ENCODE data around the gene CHMP2A.

Gene CHMP2A

DNA sequence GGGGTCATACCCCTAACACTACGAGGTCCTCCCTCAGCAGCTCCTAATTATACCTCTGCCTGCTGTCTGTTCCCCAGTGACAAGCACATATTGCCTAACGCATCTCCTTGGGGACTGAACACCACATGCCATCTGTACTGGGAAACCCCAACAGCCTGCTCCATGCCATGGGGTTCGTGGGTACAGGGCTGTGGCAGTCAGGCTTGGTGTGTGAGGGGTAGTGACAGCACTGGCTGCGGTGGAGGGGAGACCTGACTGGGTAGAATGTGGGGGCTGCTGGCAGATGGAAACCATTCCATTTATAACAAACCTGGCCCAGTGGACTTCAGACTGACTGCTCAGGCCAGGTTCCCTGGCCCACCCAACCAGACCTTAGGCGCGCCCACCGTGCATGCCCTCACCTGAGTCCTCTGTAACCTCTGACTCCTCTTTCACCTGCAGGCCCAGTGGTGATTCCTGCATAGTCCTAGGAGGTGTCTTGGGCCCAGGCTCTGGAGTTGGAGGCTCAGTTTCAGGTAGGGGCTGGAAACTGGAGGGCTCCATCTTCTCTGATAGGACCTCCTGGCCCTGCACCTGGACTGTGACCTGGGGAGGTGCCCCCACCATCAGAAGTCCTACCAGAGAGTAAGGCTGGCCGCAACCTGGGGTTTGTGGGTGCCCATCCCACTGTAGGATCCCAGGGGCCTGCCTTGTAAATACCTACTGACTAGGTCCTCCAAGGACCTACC lies 15.2 kb upstream of the CHMP2A start:
- no peak for DNase-seq (ENCODE audit: low read depth in 2 of 2)

DNA sequence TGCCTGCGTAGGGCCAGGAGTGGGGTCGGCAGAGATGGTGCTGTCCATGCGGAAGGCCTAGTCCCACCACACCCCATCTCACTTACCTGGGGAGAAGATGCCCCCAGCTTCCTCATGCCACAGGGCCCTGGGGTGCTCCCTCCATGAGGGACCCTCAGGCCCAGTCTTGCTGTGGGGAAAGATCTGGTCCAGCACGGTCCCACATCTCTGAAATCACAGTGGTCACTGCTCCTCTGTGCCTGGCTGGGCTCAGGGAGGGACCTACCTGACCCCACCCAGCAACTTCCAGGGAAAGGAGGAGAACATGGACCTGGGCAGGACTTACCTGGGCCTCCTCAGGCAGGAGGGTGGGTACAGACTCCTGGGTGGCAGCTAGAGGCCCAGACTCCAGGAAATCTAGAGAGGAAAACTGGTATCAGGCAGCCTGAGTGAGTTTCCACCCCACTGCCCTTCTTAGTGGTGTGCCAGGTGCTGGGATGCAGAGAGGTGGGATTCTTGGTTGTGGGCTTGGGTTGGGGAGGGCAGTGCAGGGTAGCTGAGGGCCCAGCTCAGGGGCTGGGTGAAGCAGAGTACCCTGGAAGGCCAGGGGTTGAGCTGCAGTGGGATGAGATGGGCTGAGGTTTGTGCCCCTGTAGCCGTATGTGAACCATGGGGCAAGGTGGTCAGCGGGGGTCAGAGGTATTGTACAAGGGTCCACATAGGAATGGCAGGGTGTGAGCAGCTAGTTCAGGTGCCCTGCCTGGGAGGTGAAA lies 14.5 kb upstream of the CHMP2A start:
- DNase-seq (ENCODE audit: low read depth in 2 of 2): no peak

DNA sequence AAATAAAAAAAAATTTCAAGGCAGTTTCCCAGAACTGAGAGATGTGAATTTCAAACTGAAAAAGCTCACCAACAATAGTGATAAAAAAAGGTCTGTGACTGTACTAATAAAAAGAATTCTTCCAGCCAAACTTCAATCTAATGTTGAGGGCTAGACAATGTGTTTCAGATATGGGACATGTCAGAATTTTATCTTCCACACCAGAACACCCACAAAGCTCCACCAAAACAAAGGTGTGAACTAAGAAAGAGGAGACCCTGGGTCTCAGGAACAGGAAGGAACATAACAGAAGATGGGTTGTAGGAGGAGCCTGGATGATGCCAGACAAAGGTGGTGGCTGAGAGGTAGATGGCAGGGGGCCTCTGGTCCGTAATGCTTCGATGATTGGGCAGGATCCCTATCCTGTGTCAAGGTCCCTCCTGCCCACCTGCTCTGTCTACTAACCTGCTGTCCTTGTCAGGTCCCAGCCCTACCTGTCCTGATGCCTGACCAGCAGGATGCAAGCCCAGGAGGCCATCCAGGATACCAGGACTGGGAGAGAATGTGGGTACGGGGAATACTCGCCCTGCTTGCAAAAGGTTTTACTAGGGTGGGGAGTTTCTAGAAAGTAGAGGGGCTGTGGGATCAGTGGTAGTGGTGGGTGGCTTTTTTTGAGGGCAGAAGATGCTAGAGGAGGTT lies 13.7 kb upstream of the CHMP2A start:
- no peak for DNase-seq (ENCODE audit: low read depth in 2 of 2)

DNA sequence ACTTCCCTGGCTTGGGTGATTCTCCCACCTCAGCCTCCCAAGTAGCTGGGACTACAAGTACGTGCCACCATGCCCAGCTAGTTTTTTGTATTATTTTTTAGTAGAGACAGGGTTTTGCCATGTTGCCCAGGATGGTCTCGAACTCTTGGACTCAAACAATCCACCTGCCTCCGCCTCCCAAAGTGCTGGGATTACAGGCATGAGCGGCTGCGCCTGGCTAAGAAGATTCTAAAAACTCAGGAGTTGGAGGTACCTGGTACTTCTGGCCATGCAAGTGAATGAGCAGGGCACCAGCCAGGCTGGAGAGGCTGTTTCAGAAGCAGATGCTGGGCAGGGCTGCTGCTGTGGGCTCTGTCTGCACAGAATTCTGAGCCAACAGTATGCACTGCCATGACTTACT lies 12.1 kb upstream of the CHMP2A start:
- no peak for DNase-seq (ENCODE audit: low read depth in 2 of 2)

DNA sequence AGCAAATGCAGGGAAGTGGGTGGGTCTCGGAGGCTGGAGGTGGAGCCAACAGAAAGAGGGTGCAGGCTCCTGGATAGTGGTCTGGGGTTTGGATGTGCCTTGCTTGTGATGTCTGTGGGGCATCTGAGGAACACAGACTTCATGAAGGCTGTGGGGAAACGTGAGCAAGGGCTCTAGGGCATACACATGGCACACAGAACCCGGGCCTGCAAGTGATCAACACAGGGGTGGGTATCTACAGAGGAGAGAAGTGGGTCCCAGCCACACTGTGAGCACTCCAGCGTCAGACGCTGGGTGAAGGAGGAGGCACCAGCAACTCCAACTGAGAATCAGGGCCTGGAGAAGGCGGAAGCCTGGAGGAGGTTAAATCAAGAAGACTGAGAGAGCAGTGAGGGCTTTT lies 8.9 kb upstream of the CHMP2A start:
- no peak for DNase-seq (ENCODE audit: low read depth in 2 of 2)

DNA sequence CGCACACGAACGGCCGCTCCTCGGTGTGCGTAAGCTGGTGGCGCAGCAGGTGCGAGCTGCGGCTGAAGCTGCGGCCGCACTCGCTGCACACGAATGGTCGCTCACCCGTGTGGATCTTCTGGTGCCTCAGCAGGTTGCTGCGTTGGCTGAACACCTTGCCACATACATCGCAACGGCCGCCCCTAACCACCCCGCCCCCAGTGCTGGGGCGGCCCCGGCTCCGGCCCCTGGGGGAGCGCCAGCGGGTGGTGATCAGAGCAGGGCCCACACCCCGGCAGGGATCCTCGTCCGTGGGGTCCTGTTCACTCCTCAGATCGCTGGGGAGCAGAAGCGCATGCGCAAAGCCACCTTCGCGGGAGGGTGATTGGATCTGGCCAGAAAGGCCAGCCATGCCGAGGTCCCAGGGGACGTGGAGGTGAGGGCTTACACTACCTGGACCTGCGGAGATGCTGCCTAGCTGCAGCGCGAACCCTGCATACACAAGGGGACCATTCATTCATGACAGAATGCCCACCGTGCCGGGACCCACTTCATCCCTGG lies 8.2 kb upstream of the CHMP2A start:
- no peak for DNase-seq (ENCODE audit: low read depth in 2 of 2)

DNA sequence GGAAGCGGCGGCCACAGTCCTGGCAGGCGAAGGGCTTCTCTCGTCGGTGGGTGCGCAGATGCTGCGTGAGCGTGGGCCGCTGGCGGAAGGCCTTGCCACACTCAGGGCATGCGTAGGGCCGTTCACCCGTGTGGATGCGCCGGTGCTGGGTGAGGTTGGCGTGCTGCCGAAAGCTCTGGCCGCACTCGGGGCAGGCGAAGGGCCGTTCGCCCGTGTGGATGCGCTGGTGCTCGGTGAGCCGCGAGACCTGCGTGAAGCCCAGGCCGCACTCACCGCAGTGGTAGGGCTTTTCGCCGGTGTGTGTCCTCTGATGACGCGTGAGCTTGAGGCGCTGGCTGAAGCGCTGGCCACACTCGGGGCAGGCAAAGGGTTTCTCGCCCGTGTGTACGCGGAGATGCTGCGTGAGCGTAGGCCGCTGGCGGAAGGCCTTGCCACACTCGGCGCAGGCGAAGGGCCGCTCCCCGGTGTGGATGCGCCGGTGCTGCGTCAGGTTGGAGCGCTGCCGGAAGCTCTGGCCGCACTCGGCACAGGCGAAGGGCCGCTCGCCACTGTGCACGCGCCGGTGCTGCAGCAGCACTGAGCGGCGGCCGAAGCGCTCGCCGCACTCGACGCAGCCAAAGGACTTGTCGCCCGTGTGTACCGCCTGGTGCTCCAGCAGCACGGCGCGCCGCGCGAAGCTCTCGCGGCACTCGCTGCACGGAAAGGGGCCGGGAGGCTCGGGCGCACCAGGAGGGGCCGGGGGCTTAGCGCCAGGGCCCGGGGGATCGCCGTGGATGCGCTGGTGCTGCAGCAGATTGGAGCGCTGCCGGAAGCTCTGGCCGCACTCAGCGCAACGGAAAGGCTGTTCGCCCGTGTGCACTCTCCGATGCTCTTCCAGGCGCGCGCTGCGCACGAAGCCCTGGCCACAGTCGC lies 7.5 kb upstream of the CHMP2A start:
- DNase-seq (ENCODE audit: low read depth in 2 of 2): peak in 1 of 2 donors; percentile 36

DNA sequence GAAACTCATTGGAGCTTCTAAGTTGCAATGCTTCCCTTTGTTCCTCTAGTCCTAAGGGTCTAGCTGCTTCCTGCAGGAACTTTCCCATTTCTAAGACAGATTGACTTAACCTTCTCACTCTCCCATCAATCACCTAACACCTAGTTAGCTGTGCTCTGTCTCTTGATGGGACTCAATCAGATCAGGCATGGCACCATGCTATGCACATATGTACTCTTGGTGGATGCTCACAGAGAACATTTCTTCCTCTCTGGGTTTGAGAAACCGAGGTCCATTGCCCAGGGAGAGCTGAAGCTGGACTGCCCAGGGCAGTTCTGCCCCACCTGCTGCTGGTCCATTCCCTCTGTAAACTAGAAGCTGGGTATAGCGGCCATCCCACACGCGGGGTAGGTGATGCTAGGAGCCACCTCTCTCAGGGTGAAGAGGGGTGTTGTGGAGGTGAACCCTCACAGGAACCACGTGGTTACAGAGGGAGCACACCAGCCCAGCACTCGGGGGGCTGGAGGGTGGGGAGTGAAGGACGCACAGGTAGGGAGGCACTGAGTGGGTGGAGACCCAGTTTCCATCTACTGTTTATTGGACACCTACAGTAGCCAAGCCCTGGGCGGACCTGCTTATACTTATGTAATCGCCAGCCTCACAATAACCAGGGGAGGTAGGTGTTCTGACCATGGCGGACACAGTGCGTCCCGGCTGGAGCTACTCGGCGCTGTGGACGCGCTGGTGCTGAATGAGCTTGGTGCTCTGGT lies 6.6 kb upstream of the CHMP2A start:
- DNase-seq (ENCODE audit: low read depth in 2 of 2): no peak

DNA sequence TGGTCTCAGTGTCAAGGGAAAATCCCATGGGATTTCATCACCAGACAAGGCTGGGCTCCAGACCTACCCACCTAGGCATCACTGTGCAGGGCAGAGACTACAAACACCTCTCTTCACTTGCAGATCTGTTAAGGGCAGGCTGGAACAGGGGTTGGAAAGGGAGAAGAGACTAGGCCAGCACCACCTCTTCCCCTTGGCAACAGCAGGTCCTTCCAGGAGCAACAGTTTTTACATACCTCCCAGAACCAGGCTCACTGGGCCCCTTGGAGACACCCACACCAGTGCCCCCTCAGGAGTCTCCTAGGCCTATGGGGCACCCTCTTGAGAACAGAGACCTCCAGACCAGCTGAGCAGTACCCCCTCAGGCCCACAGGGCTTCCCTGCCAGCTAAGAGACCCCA lies 6.0 kb upstream of the CHMP2A start:
- no peak for DNase-seq (ENCODE audit: low read depth in 2 of 2)

DNA sequence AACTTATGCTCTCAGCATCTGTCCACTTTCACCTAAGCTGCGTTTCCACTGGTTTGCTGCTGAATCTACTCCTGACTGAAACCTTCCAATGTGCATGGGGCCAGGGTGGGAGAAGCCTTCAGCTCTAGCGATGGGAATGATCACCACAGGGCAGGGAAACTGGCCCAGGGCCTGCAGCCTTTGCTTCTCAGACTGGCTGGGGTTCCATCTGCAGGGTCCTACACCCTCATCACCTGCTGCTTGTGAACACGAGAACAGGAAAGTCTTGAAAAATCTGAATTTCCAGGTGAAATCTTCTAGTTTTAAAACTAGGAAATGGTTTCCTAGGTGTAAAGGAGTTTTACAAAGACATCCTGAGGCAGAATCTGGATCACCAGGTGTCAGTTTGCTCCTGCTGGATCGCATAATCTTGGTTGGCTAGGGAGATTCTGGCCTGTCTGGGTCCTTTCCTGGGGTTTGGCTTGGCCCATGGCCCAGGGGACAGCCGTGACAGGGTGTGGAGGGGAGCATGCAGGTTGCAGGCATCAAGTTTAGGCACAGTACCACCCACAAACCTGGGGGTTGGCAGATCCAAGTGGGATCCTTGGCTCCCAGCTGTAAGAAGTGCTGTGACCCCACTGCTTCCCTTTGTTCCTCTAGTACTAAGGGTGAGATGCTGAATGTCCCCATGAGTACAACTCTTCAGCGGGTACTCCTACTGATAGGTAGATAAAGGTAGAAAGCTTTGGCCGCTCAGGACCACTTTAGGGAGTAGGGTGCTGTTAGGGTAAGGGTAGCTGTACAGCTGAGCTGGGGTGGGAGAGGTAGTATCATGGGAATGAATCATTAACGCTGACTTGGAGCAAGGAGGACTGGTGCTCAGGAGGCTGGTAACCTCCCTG lies 5.3 kb upstream of the CHMP2A start:
- DNase-seq (ENCODE audit: low read depth in 2 of 2): no peak

DNA sequence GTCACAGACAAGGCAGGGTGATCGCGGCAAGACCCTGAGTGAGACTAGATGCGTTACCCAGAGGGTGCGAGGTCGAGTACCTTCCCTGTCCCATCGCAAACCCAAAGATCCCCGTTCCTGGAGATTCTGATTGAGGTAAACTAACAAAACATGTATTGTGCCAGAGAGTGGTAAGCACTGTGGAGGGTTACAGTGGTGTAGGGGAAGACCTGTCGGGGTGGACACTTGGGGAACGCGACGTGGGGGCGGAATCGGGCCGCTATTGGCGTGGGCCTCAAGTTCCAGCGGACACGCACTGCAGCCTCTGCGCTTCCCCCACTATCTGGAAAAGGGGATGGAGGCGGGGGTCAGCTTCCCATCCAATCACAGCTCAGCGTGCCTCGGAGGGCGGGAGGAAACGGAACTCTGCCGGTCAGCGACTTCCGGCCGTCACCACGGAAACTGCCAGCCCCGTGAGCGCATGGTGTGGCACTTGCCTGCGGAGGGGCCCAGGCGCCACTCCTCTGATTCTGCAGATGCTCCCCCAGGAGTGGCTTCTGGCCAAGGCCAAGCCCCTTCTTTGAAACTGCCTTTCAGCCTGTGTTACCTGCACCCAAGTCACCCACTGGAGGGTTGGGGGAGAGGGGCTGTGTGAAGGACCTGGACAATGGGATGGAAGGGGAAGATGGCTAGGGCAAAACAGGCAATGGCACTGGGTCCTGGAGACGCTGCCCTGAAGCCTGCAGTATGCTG lies 4.5 kb upstream of the CHMP2A start:
- peak; percentile 82 to 83 for DNase-seq (ENCODE audit: low read depth in 2 of 2)

DNA sequence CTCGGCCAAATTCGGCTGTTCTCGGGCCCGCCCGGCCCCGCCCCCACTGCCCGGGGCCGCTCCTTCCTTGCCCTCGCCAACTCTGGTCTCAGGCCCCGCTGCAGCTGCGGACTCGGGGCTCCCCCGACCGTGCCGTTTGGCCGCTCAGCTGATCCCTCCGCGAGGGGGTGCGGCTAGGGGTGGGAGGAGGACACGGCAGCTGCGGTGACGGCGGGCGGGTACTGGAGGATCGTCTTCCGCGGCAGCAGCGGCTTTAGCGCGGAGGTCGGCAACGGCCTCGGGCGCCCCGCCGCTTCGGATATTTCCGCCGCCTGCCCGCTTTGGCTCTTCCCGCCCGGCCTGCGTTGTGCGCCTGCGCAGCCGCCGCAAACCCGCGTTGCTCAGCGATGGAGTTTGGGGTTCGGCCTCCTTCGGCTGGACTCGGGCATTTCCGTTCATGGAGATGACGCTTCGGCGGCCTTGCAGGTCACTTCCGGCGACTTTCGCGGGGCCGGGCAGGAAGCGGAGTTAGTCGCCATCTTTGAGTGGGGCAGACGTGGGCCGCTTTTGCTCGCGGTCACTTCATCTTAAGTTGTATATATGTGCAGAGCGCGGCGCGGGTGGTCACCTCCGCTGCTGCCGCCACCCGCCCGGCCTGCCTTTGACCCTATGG lies 3.8 kb upstream of the CHMP2A start:
- DNase-seq (ENCODE audit: low read depth in 2 of 2): peak; percentile 99

DNA sequence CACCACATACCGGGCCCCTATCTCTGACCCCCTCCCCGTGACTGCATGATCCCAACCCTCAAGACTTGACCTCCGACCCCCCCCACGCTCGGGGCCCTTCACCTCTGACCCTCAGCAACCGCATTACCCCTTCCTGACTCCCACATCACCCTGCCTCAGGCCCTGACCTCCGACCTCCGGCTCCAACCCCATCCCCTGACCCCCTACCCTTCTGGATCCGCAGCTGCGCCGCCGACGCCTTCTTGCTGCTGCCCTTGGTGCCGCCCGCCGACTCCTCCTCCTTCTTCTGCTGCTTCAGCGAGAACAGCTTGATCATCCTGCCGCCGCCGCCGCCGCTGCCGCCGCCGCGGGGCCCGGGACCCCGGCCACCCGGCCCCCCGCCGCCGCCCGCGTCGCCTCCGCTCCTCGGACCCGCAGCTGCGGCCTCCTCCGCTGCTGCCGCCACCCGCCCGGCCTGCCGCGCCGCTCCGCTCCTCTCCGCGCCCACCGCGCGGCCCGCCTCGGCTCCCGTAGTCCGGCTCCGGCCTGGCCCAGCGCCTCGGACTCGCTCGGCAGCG lies 3.2 kb upstream of the CHMP2A start, which contains the start of gene UBE2M:
Gene UBE2M, minus strand, starts transcription at position 546 of the 557 bp plus-strand sequence. Its CDS starts 230 bp downstream, at position 316.
- no peak for DNase-seq (ENCODE audit: low read depth in 2 of 2)

DNA sequence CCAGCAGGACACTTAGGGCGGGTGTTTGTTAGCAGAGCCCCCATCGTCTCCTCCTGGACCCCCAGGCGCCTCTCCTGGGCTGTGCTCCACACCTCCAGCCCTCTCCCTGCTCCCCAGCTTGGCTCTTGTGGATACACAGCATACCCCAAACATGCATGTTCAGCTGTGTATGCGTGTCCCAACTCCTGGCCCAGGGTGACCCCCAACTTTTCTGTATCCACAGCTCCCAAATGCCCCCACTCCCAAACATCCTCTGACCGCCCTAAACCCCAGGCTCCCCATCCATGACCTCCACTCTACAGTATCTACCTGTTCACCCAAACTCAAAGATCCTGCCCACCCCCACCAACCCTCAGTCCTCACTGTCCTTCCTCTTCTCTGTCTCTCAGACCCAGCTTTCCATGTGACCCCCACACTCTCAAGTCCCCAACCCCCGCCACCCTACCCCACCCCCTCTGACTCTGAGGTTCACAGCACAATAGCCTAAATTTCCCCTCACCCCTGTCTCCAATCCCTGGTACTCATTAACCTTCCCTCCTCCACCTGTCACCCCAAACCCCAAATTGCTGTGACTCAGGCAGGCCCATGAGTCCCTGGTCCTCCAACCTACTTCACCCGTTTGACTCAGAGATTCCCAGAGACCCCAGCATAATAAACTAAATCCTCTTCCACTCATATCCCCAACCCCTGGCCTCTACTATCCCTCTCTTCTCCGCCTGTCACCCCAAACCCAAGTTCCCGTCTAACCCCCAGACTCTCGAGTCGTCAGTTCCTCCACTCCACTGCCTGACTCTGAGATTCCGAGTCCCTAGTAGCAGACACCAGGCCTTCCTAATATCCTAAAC lies 2.5 kb upstream of the CHMP2A start:
- DNase-seq (ENCODE audit: low read depth in 2 of 2): no peak

DNA sequence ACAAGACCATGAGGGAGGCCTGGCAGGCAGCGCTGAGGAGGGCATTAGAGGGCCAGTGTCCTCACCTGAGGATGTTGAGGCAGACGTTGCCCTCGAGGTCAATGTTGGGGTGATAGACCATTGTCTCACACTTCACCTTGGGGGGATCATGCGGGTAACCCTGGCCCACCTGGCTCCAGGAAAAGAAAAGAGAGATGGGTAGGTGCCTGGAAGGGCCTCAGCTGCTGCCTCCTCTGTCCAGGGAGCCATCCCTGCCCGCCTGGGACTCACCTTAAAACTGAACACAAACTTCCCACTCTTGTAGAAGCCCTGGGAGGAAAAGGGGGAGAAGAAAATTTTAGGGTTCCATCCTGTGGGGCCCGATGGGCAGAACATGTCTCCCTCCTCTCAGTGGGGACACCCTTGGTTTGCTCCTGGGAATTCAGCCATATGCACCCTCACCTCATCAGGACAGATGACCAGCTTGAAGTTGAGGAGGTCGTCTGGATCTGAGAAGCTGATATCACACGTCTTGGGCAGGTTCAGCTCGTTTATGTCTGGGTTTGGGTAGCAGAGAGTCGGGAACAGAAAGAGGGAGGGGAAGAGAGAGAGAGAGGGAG lies 1.8 kb upstream of the CHMP2A start:
- DNase-seq (ENCODE audit: low read depth in 2 of 2): no peak

DNA sequence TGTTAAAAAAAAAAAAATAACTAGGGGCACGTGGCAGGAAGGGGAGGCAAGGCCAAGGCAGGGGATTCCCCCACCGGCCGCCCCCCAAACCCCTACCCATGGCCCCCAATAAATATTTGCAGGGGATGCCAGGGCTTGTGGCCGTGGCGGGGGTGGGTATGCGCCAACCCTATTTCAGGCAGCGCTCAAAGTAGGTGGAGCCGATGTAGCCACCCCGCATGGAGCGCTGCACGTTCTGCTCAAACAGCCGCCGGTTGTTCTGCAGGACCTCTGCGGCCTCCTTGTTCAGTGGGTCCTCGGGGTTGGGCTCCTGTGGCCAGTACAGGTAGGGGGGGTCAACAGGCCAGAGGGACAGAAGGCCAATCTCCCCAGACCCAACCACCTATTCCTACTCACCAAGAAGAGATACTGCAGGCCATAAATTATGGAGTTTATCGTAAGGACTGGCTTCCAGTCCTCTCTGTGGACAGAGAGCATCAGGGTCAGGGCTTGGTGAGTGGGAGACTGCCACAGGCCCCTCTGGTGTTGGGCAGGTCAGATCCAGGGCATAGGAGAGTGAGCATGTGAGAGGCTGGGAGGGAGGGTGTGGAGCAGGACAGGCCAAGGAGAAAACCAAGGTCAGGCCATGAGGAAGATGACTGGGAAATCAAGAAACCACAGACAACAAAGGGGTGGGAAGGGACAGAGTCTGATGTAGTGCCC lies 1.2 kb upstream of the CHMP2A start:
- no peak for DNase-seq (ENCODE audit: low read depth in 2 of 2)

All from stimulated activated CD8-positive, alpha-beta memory T cell treated with anti-CD3 and anti-CD28 coated beads, Interleukin-15, amount 100 ng/mL, for 48 hours (primary cell).